ENCODE measurements around the gene MARCHF2. TPM values are rescaled to one million over a fixed set of nuclear protein-coding genes. Genes with fewer than 3 reads are reported as not detected.
A peak's percentile ranks its signal among the peaks of the same experiment; 100 is the strongest.

The MARCHF2 gene
- polyA plus RNA-seq, 2 of the 4 experiments (the other 2 are of a cell fraction) = 12.4 to 13.1 TPM

- DNase-seq (ENCODE audit: low read depth in 1 of 2, low spot score in 1 of 2) (no peak), FAIRE-seq (no peak), ATAC-seq (no peak)
- Histone ChIP-seq H3K27ac (no peak overlapping the region), H3K9me3 (no peaks in the 10 kb centered on the region), H3K4me3 (no peak overlapping the region), H3K4me2 (no peak overlapping the region), H3K4me1 (peaks cover 81% of the 10 kb centered on the region)
- ChIA-PET CTCF (no interaction called here), POLR2A (no interaction called here)
- WGBS (ENCODE audit: missing lambda C conversion rate) = 78% methylated on average over 1 of the region's 1 CpG
- TF ChIP-seq FOSB (CRISPR knock-in tag; IDR thresholded peaks at IDR 0.05) (no peak), REST (IDR thresholded peaks at IDR 0.05) (no peak), FOXS1 (CRISPR knock-in tag; IDR thresholded peaks at IDR 0.05) (no peak)
These were observed 41.1 kb downstream of the MARCHF2 start for GRCh38 chr19:8454218-8454617.

GRCh38 chr19:8455018-8455417 is 41.9 kb downstream of the MARCHF2 start:
- Histone ChIP-seq H3K27ac (no peak overlapping the region), H3K4me3 (no peak overlapping the region), H3K9me3 (no peaks in the 10 kb centered on the region), H3K4me1 (peaks cover 85% of the 10 kb centered on the region), H3K4me2 (no peak overlapping the region)
- ChIA-PET POLR2A (no interaction called here), CTCF (no interaction called here)
- DNase-seq (ENCODE audit: low read depth in 1 of 2, low spot score in 1 of 2) (no peak), ATAC-seq (no peak), FAIRE-seq (no peak)
- 85% methylated on average over 5 of the region's 5 CpGs for WGBS (ENCODE audit: missing lambda C conversion rate)
- TF ChIP-seq PHF8 (IDR thresholded peaks at IDR 0.05; ENCODE audit: borderline replicate concordance, low read depth) (no peak), RNF2 (IDR thresholded peaks at IDR 0.05; ENCODE audit: borderline replicate concordance, low read depth) (no peak), CHD2 (IDR thresholded peaks at IDR 0.05; ENCODE audit: low read length, partially characterized antibody) (no peak), TP53 (CRISPR knock-in tag; IDR thresholded peaks at IDR 0.05) (no peak), EHMT2 (IDR thresholded peaks at IDR 0.05; ENCODE audit: low read depth) (no peak), CHD4 (IDR thresholded peaks at IDR 0.05; ENCODE audit: borderline replicate concordance) (no peak), HDAC2 (IDR thresholded peaks at IDR 0.05) (no peak), POLR2A (IDR thresholded peaks at IDR 0.05; ENCODE audit: low read length) (no peak)
- TF ChIP-seq, protein P1, sequence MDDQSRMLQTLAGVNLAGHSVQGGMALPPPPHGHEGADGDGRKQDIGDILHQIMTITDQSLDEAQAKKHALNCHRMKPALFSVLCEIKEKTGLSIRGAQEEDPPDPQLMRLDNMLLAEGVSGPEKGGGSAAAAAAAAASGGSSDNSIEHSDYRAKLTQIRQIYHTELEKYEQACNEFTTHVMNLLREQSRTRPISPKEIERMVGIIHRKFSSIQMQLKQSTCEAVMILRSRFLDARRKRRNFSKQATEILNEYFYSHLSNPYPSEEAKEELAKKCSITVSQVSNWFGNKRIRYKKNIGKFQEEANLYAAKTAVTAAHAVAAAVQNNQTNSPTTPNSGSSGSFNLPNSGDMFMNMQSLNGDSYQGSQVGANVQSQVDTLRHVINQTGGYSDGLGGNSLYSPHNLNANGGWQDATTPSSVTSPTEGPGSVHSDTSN (IDR thresholded peaks at IDR 0.05) = no peak
- TF ChIP-seq, protein P2, sequence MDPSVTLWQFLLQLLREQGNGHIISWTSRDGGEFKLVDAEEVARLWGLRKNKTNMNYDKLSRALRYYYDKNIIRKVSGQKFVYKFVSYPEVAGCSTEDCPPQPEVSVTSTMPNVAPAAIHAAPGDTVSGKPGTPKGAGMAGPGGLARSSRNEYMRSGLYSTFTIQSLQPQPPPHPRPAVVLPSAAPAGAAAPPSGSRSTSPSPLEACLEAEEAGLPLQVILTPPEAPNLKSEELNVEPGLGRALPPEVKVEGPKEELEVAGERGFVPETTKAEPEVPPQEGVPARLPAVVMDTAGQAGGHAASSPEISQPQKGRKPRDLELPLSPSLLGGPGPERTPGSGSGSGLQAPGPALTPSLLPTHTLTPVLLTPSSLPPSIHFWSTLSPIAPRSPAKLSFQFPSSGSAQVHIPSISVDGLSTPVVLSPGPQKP (IDR thresholded peaks at IDR 0.05; ENCODE audit: low read depth, low read length) = no peak

GRCh38 chr19:8456064-8456463 is 43.0 kb downstream of the MARCHF2 start:
- POLR2A ChIA-PET = interaction anchor here (1.0 to 2.0 kb wide), 2 partner anchors 12 to 58 kb away, joined by 3 to 5 read pairs; partner anchors contain the start of genes HNRNPM and ZNF414
- no peaks in the 10 kb centered on the region for H3K9me3 ChIP-seq
- H3K4me1 ChIP-seq = peaks cover 86% of the 10 kb centered on the region
- WGBS (ENCODE audit: missing lambda C conversion rate) = 47% methylated on average over 7 of the region's 7 CpGs
- FAIRE-seq (no peak), ATAC-seq (peak; percentile 77 to 79; a peak in 5 of 6 replicates), DNase-seq (ENCODE audit: low read depth in 1 of 2, low spot score in 1 of 2) (peak; percentile 22 to 47)
- no peak overlapping the region for H3K4me3 ChIP-seq
- peak overlapping the region in 1 of 2 experiments; percentile 40; a peak in 1 of 6 replicates for H3K27ac ChIP-seq
- TF ChIP-seq, protein P1 (IDR thresholded peaks at IDR 0.05) = no peak
- TF ChIP-seq NR3C1 (IDR thresholded peaks at IDR 0.05) (no peak), KDM1A (IDR thresholded peaks at IDR 0.05; ENCODE audit: low read depth) (no peak), SMC3 (IDR thresholded peaks at IDR 0.05) (0 out of 3 replicates have a peak, but pooled peaks have one; percentile 5), RAD21 (conservative IDR thresholded peaks at IDR 0.05 in 1 of 2, IDR thresholded peaks at IDR 0.05 in 1 of 2) (peak in 1 of 2 experiments; percentile 29; a peak in 1 of 5 replicates), MAZ (IDR thresholded peaks at IDR 0.05; ENCODE audit: borderline replicate concordance, low read depth, low read length) (no peak)
- TF ChIP-seq, protein P2 (IDR thresholded peaks at IDR 0.05; ENCODE audit: low read depth, low read length) = no peak
- no peak overlapping the region for H3K4me2 ChIP-seq
- CTCF ChIA-PET = interaction anchor here (0.6 to 2.0 kb wide), 7 partner anchors 10 to 102 kb away, joined by 3 to 7 read pairs (median 5); partner anchors contain the start of gene MARCHF2

Data from A549 (cell line).